ENCODE data around the gene ATL1. TPM values are rescaled to one million over a fixed set of nuclear protein-coding genes. Genes with fewer than 3 reads are reported as not detected.

Gene ATL1
- total and polyA plus RNA-seq, 2 experiments from 2014 or later, result 4.3 to 6.0 TPM

DNA sequence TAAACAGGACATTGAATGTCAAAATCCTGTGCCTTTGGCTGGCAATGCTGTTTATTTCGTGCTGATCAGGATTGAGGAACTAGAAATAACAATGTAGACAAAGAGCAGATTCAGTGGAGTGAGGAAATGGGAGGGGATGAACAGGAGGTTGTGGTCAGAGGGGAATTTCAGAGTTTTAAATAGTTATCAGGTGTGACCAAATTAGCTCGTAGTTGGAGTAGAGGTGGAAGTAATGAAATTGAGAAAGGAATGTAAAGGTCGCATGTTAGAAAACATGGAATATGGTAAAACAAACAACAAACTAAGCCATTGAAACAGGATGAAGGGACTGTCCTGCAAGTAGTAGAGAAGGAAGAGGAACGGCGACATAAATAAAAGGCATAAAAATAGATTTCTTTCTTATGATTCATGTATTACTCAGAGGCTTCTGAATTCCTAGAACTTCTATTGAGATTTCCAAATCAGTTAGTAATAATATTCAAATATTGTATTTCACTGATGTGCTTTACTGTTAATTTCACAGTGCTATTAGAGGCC lies 117.7 kb downstream of the ATL1 start:
- H3K4me3 ChIP-seq, result no peak overlapping the region
- H4K20me1 ChIP-seq (ENCODE audit: insufficient read depth, poor library complexity, severe bottlenecking), result no peaks in the 10 kb centered on the region
- H3K4me1 ChIP-seq (ENCODE audit: insufficient read depth), result no peaks in the 10 kb centered on the region
- no peaks in the 10 kb centered on the region for H3K79me2 ChIP-seq
- no peaks in the 10 kb centered on the region for H3K9me3 ChIP-seq (ENCODE audit: low read depth)
- no peak overlapping the region for H3K4me2 ChIP-seq
- no peak for TF ChIP-seq EZH2phosphoT487 (IDR thresholded peaks at IDR 0.05; ENCODE audit: low read depth, severe bottlenecking, unreplicated experiment)
- no peak for TF ChIP-seq EZH2 (IDR thresholded peaks at IDR 0.05; ENCODE audit: borderline replicate concordance)
- TF ChIP-seq, protein P1, sequence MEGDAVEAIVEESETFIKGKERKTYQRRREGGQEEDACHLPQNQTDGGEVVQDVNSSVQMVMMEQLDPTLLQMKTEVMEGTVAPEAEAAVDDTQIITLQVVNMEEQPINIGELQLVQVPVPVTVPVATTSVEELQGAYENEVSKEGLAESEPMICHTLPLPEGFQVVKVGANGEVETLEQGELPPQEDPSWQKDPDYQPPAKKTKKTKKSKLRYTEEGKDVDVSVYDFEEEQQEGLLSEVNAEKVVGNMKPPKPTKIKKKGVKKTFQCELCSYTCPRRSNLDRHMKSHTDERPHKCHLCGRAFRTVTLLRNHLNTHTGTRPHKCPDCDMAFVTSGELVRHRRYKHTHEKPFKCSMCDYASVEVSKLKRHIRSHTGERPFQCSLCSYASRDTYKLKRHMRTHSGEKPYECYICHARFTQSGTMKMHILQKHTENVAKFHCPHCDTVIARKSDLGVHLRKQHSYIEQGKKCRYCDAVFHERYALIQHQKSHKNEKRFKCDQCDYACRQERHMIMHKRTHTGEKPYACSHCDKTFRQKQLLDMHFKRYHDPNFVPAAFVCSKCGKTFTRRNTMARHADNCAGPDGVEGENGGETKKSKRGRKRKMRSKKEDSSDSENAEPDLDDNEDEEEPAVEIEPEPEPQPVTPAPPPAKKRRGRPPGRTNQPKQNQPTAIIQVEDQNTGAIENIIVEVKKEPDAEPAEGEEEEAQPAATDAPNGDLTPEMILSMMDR (IDR thresholded peaks at IDR 0.05; ENCODE audit: poor library complexity), result no peak
- no peak overlapping the region for H3K27ac ChIP-seq
- H3K36me3 ChIP-seq (replicated peaks; ENCODE audit: insufficient read depth, low read depth), result no peaks in the 10 kb centered on the region
- H2AFZ ChIP-seq, result no peak overlapping the region
- WGBS (ENCODE audit: low lambda C conversion rate, missing lambda C conversion rate), result 66% methylated on average over 5 of the region's 5 CpGs
- H3K9me2 ChIP-seq (replicated peaks; ENCODE audit: insufficient read depth), result no peaks in the 10 kb centered on the region
- H3K27me3 ChIP-seq, result no peaks in the 10 kb centered on the region
- no peak for DNase-seq (ENCODE audit: low spot score)

- TF ChIP-seq EZH2phosphoT487 (IDR thresholded peaks at IDR 0.05; ENCODE audit: low read depth, severe bottlenecking, unreplicated experiment) (no peak), EZH2 (IDR thresholded peaks at IDR 0.05; ENCODE audit: borderline replicate concordance) (no peak)
- TF ChIP-seq, protein P1 (IDR thresholded peaks at IDR 0.05; ENCODE audit: poor library complexity), result no peak
- no peaks in the 10 kb centered on the region for H4K20me1 ChIP-seq (ENCODE audit: insufficient read depth, poor library complexity, severe bottlenecking)
- H3K27me3 ChIP-seq, result no peaks in the 10 kb centered on the region
- H3K4me2 ChIP-seq, result no peak overlapping the region
- H3K9me2 ChIP-seq (replicated peaks; ENCODE audit: insufficient read depth), result no peaks in the 10 kb centered on the region
- H3K4me3 ChIP-seq, result no peak overlapping the region
- H2AFZ ChIP-seq, result no peak overlapping the region
- no peaks in the 10 kb centered on the region for H3K9me3 ChIP-seq (ENCODE audit: low read depth)
- no peak for DNase-seq (ENCODE audit: low spot score)
- no peak overlapping the region for H3K27ac ChIP-seq
- 80% methylated on average over 5 of the region's 5 CpGs for WGBS (ENCODE audit: low lambda C conversion rate, missing lambda C conversion rate)
- no peaks in the 10 kb centered on the region for H3K79me2 ChIP-seq
- no peaks in the 10 kb centered on the region for H3K36me3 ChIP-seq (replicated peaks; ENCODE audit: insufficient read depth, low read depth)
- no peaks in the 10 kb centered on the region for H3K4me1 ChIP-seq (ENCODE audit: insufficient read depth)
Observed at GRCh38 chr14:50678163-50678562, 118.2 kb downstream of the ATL1 start.

GRCh38 chr14:50679674-50680073 lies 119.7 kb downstream of the ATL1 start:
- H3K9me3 ChIP-seq (ENCODE audit: low read depth), result no peaks in the 10 kb centered on the region
- no peak for DNase-seq (ENCODE audit: low spot score)

More at GRCh38 chr14:50679674-50680073, 119.7 kb downstream of the ATL1 start:
- Histone ChIP-seq H3K36me3 (replicated peaks; ENCODE audit: insufficient read depth, low read depth) (no peaks in the 10 kb centered on the region), H3K4me1 (ENCODE audit: insufficient read depth) (no peaks in the 10 kb centered on the region), H3K27ac (no peak overlapping the region), H3K79me2 (no peaks in the 10 kb centered on the region), H4K20me1 (ENCODE audit: insufficient read depth, poor library complexity, severe bottlenecking) (no peaks in the 10 kb centered on the region), H2AFZ (no peak overlapping the region), H3K9me2 (replicated peaks; ENCODE audit: insufficient read depth) (no peaks in the 10 kb centered on the region), H3K4me2 (no peak overlapping the region), H3K4me3 (no peak overlapping the region), H3K27me3 (no peaks in the 10 kb centered on the region)
- TF ChIP-seq, protein P1 (IDR thresholded peaks at IDR 0.05; ENCODE audit: poor library complexity), result no peak
- TF ChIP-seq EZH2phosphoT487 (IDR thresholded peaks at IDR 0.05; ENCODE audit: low read depth, severe bottlenecking, unreplicated experiment) (no peak), EZH2 (IDR thresholded peaks at IDR 0.05; ENCODE audit: borderline replicate concordance) (no peak)

Small RNAs within 50 kb of the gene (small RNA-seq; reads per million reads assigned to genes)
- gene RN7SL452P (not detected), gene SNRPGP1 (not detected)

Other genes with a start within 250 kb of the ATL1 start
- 9.7 and 11.8 TPM in 2 replicates for gene L2HGDH, start 247.9 kb upstream of the ATL1 start, total RNA-seq
- gene L2HGDH, start 247.9 kb upstream of the ATL1 start, polyA plus RNA-seq, result 5.3 and 5.8 TPM in 2 replicates
- gene DMAC2L, start 247.8 kb upstream of the ATL1 start, total RNA-seq, result 10.8 and 19.1 TPM in 2 replicates
- 12.5 and 14.1 TPM in 2 replicates for gene DMAC2L, start 247.8 kb upstream of the ATL1 start, polyA plus RNA-seq
- 6.1 and 13.1 TPM in 2 replicates for gene CDKL1, start 163.3 kb upstream of the ATL1 start, total RNA-seq
- gene CDKL1, start 163.3 kb upstream of the ATL1 start, polyA plus RNA-seq, result 1.7 and 1.9 TPM in 2 replicates
- 92.4 and 98.6 TPM in 2 replicates for gene MAP4K5, start 27.6 kb upstream of the ATL1 start, total RNA-seq
- gene MAP4K5, start 27.6 kb upstream of the ATL1 start, polyA plus RNA-seq, result 41.0 and 49.7 TPM in 2 replicates
- gene SAV1, start 108.2 kb downstream of the ATL1 start, total RNA-seq, result 17.4 and 18.5 TPM in 2 replicates
- 17.1 and 19.0 TPM in 2 replicates for gene SAV1, start 108.2 kb downstream of the ATL1 start, polyA plus RNA-seq